ENCODE results near the gene LYPD6B. TPM values are rescaled to one million over a fixed set of nuclear protein-coding genes. Genes with fewer than 3 reads are reported as not detected.

LYPD6B gene
- total RNA-seq, 1 experiment from 2014 or later, result 2.0 TPM

DNA sequence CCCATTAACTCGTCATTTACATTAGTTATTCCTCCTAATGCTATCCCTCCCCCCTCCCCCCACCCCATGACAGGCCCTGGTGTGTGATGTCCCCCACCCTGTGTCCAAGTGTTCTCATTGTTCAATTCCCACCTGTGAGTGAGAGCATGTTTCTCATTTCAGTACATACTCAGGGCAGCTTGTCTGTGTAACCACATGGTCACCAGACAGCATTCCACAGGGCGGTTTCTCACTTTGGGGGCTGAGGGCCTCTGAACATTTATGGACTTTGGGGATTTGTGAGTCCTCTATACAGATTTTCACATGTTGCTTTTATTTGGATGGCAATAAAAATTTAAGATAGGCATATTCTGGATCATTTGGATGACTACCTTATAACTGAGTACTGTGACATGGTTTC, 84.0 kb downstream of the LYPD6B start:
- H3K36me3 Mint-ChIP-seq (ENCODE audit: insufficient read depth in 1 of 3, low read depth in 3 of 3), result no peaks in the 10 kb centered on the region
- H2BK15ac ChIP-seq (ENCODE audit: low read depth, low read length), result no peak overlapping the region

More for the DNA sequence above, 84.0 kb downstream of the LYPD6B start:
- H3K9ac ChIP-seq (ENCODE audit: extremely low read depth, insufficient read length, low read length), result no peak overlapping the region
- H2BK20ac ChIP-seq (ENCODE audit: low read depth, low read length, poor library complexity, severe bottlenecking), result no peak overlapping the region
- H4K20me1 ChIP-seq (ENCODE audit: control insufficient read depth, insufficient read depth, insufficient read length), result no peaks in the 10 kb centered on the region
- Mint-ChIP-seq H3K27ac (no peak overlapping the region), H3K4me1 (peaks cover 11 to 13% of the 10 kb centered on the region in 2 experiments), H3K27me3 (ENCODE audit: low read depth) (peaks cover 6% of the 10 kb centered on the region), H3K4me3 (no peak overlapping the region), H3K9me3 (no peaks in the 10 kb centered on the region; a peak in 1 of 5 replicates)
- H3K27ac ChIP-seq (ENCODE audit: insufficient read length, low read depth, low read length), result no peak overlapping the region
- no peaks in the 10 kb centered on the region for H3K79me2 ChIP-seq (ENCODE audit: insufficient read depth, low read length)
- no peaks in the 10 kb centered on the region for H3K79me1 ChIP-seq (ENCODE audit: insufficient read depth, low read depth, low read length, poor library complexity, severe bottlenecking)
- no peak overlapping the region for H3K14ac ChIP-seq (ENCODE audit: insufficient read depth, low read length)
- no peaks in the 10 kb centered on the region for H3K9me3 ChIP-seq (ENCODE audit: control insufficient read depth, low read depth, low read length)
- no peaks in the 10 kb centered on the region for H3K27me3 ChIP-seq (ENCODE audit: insufficient read depth, low read length)
- no peak overlapping the region for H2BK5ac ChIP-seq (ENCODE audit: insufficient read length, low read length)
- no peaks in the 10 kb centered on the region for H3K4me1 ChIP-seq (ENCODE audit: insufficient read depth, low read length)
- no peak overlapping the region for H4K5ac ChIP-seq (ENCODE audit: insufficient read length, low read depth, low read length)
- H3T11ph ChIP-seq (ENCODE audit: low read length), result no peak overlapping the region
- H4K8ac ChIP-seq (replicated peaks; ENCODE audit: insufficient read length, low read depth, low read length), result no peak overlapping the region
- H2BK12ac ChIP-seq (ENCODE audit: insufficient read length, low read depth, low read length), result no peak overlapping the region
- no peak overlapping the region for H3K4ac ChIP-seq (ENCODE audit: low read depth, low read length)
- no peak overlapping the region for H3K4me2 ChIP-seq (ENCODE audit: insufficient read depth, insufficient read length, low read length)
- H3K18ac ChIP-seq (ENCODE audit: insufficient read length, low read depth, low read length), result no peak overlapping the region
- WGBS (ENCODE audit: extremely low coverage, insufficient read length, low lambda C conversion rate), result no CpG with 5 or more reads among the region's 2 CpGs
- H2AK5ac ChIP-seq (ENCODE audit: insufficient read length, low read length), result no peak overlapping the region
- no peak overlapping the region for H3K56ac ChIP-seq (ENCODE audit: insufficient read length, low read depth, low read length)
- TF ChIP-seq CTCF (conservative IDR thresholded peaks at IDR 0.05), result no peak
- no peak overlapping the region for H4K91ac ChIP-seq (ENCODE audit: insufficient read length, low read depth, low read length)
- DNase-seq, result no peak
- H3K23ac ChIP-seq (ENCODE audit: insufficient read length, low read depth, low read length), result no peak overlapping the region
- H2BK120ac ChIP-seq (ENCODE audit: low read depth, low read length, poor library complexity, severe bottlenecking), result no peak overlapping the region
- no peak overlapping the region for H2AFZ ChIP-seq (ENCODE audit: low read length)
- H3K23me2 ChIP-seq (ENCODE audit: insufficient read length, low read depth, low read length, poor library complexity, severe bottlenecking), result no peaks in the 10 kb centered on the region

All from H9 (cell line).